ENCODE data around the gene TAGLN. TPM values are rescaled to one million over a fixed set of nuclear protein-coding genes. Genes with fewer than 3 reads are reported as not detected.

The TAGLN gene
- total RNA-seq, 4 donors from 2014 or later: 1,588 to 9,854 (median 3,936) TPM

- intact Hi-C loops (cut with DNase I; ENCODE audit: low total_unique reads): no loop called here
- Histone ChIP-seq H3K4me1 (no peaks in the 10 kb centered on the region), H3K4me3 (no peak overlapping the region), H3K9me3 (no peaks in the 10 kb centered on the region), H3K27ac (no peak overlapping the region), H3K27me3 (no peaks in the 10 kb centered on the region), H3K36me3 (no peaks in the 10 kb centered on the region)
- TF ChIP-seq POLR2A (IDR thresholded peaks at IDR 0.05) (no peak), CTCF (IDR thresholded peaks at IDR 0.05) (no peak)
- DNase-seq: peak in 1 of 2 donors; percentile 12
These were observed 6.7 kb upstream of the TAGLN start for GRCh38 chr11:117192401-117192875.

GRCh38 chr11:117193130-117194020 lies 5.8 kb upstream of the TAGLN start:
- H3K27me3 ChIP-seq: no peaks in the 10 kb centered on the region
- intact Hi-C loops (cut with DNase I; ENCODE audit: low total_unique reads): no loop called here
- H3K4me3 ChIP-seq: no peak overlapping the region
- no peaks in the 10 kb centered on the region for H3K4me1 ChIP-seq
- TF ChIP-seq POLR2A (IDR thresholded peaks at IDR 0.05) (no peak), CTCF (IDR thresholded peaks at IDR 0.05) (no peak)
- no peaks in the 10 kb centered on the region for H3K36me3 ChIP-seq
- DNase-seq: peak in 1 of 2 donors; percentile 17
- H3K27ac ChIP-seq: no peak overlapping the region
- H3K9me3 ChIP-seq: no peaks in the 10 kb centered on the region

- Histone ChIP-seq H3K4me1 (no peaks in the 10 kb centered on the region), H3K4me3 (no peak overlapping the region), H3K36me3 (no peaks in the 10 kb centered on the region), H3K27me3 (no peaks in the 10 kb centered on the region), H3K9me3 (no peaks in the 10 kb centered on the region), H3K27ac (no peak overlapping the region)
- no peak for TF ChIP-seq POLR2A (IDR thresholded peaks at IDR 0.05)
- TF ChIP-seq CTCF (IDR thresholded peaks at IDR 0.05): no peak
- intact Hi-C loops (cut with DNase I; ENCODE audit: low total_unique reads): no loop called here
- DNase-seq: no peak
These were observed 4.9 kb upstream of the TAGLN start for GRCh38 chr11:117194267-117194666.

GRCh38 chr11:117195258-117195657 lies 3.9 kb upstream of the TAGLN start:
- DNase-seq: no peak
- Histone ChIP-seq H3K27me3 (no peaks in the 10 kb centered on the region), H3K9me3 (no peaks in the 10 kb centered on the region), H3K36me3 (no peaks in the 10 kb centered on the region), H3K4me1 (no peaks in the 10 kb centered on the region), H3K27ac (no peak overlapping the region), H3K4me3 (no peak overlapping the region)
- TF ChIP-seq CTCF (IDR thresholded peaks at IDR 0.05) (no peak), POLR2A (IDR thresholded peaks at IDR 0.05) (no peak)
- intact Hi-C loops (cut with DNase I; ENCODE audit: low total_unique reads): no loop called here

- Histone ChIP-seq H3K9me3 (no peaks in the 10 kb centered on the region), H3K4me3 (no peak overlapping the region), H3K27me3 (no peaks in the 10 kb centered on the region), H3K4me1 (no peaks in the 10 kb centered on the region), H3K36me3 (no peaks in the 10 kb centered on the region), H3K27ac (no peak overlapping the region)
- peak in 1 of 2 donors; percentile 22 for DNase-seq
- intact Hi-C loops (cut with DNase I; ENCODE audit: low total_unique reads): no loop called here
- TF ChIP-seq POLR2A (IDR thresholded peaks at IDR 0.05) (no peak), CTCF (IDR thresholded peaks at IDR 0.05) (no peak)
These were observed 3.4 kb upstream of the TAGLN start for GRCh38 chr11:117195761-117196160.

All from uterus (tissue), 4 donors.